ENCODE results near the gene PADI6. TPM values are rescaled to one million over a fixed set of nuclear protein-coding genes. Genes with fewer than 3 reads are reported as not detected.

The PADI6 gene
- total RNA-seq, 4 donors from 2014 or later = not detected

DNA sequence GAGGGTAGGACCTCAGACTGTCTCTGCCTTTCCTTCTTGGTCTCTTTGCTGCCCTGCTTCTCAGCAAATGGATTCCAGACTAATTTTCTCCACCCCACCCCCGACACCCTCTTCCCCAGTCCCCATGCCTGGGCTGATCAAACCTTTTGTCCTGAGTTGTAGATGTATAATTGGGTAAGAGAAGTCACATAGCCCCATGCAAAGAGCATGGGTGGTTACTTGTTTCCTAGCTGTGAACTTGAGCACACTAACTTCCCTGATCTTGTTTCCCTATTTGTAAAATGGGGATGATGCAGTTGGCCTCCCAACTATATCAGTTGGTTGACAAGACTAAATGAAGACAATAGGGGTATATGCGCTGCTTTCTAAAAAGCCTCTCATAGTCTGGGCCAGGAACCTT, 9.2 kb downstream of the PADI6 start:
- WGBS, 2 donors = 46 to 88% methylated on average over 2 of the region's 2 CpGs
- TF ChIP-seq POLR2A (IDR thresholded peaks at IDR 0.05) = no peak
- H3K4me3 ChIP-seq (ENCODE audit: low read depth, poor library complexity, severe bottlenecking) = no peak overlapping the region
- intact Hi-C loops (cut with DNase I; ENCODE audit: low total_unique reads) = no loop called here
- DNase-seq (ENCODE audit: low spot score in 2 of 2) = no peak

DNA sequence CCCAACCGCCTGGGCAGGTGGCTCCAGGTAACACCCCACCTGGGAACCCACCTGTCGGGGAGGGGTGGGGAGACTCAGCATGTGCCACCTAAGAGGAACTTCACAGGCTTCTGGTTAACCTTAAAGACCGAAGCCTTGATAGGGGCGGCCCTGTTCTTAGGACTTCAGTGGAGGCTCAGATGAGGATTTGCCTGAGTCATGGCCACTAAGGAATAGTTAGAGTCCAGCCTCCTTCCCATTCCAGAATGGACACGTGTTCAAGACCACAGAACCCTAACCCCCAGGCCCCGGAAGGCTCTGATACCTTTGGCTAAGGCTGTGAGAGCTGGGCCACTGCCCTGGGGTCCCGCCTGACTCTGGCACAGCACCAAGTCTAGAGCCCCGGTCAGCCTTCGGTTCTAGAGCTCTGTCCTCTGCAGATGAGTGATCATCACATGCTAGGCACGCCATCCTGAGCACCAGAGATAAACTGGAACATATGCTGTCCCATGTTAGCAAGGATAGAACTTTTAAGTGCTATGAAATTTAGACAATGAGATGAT, 20.3 kb downstream of the PADI6 start:
- H3K4me3 ChIP-seq (ENCODE audit: low read depth, poor library complexity, severe bottlenecking) = no peak overlapping the region
- no peak for TF ChIP-seq POLR2A (IDR thresholded peaks at IDR 0.05)
- TF ChIP-seq, protein P1, sequence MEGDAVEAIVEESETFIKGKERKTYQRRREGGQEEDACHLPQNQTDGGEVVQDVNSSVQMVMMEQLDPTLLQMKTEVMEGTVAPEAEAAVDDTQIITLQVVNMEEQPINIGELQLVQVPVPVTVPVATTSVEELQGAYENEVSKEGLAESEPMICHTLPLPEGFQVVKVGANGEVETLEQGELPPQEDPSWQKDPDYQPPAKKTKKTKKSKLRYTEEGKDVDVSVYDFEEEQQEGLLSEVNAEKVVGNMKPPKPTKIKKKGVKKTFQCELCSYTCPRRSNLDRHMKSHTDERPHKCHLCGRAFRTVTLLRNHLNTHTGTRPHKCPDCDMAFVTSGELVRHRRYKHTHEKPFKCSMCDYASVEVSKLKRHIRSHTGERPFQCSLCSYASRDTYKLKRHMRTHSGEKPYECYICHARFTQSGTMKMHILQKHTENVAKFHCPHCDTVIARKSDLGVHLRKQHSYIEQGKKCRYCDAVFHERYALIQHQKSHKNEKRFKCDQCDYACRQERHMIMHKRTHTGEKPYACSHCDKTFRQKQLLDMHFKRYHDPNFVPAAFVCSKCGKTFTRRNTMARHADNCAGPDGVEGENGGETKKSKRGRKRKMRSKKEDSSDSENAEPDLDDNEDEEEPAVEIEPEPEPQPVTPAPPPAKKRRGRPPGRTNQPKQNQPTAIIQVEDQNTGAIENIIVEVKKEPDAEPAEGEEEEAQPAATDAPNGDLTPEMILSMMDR (IDR thresholded peaks at IDR 0.05) = no peak
- DNase-seq (ENCODE audit: low spot score in 2 of 2) = no peak
- intact Hi-C loops (cut with DNase I; ENCODE audit: low total_unique reads) = no loop called here
- 53 to 63% methylated on average over 9 to 10 of the region's 10 CpGs for WGBS, 2 donors

DNA sequence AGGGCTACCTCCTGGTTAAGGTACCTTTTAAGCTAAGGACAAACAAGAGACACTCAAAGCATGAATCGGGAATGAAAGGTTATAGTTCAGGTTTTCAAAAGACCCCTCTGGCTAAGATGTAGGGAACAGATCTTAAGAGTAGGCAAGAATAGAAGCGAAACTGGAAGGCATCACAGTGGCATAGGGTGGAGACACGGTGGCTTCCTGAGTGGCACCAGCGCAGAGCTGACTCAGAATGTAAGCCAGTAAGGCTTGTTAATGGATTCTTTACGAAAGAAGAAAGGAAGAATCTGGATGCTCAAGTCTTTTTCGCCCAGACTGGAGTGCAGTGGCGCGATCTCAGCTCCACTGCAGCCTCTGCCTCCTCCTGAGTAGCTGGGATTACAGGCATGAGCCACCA, 21.2 kb downstream of the PADI6 start:
- DNase-seq (ENCODE audit: low spot score in 2 of 2) = no peak
- TF ChIP-seq, protein P1 (IDR thresholded peaks at IDR 0.05) = no peak
- TF ChIP-seq POLR2A (IDR thresholded peaks at IDR 0.05) = no peak
- intact Hi-C loops (cut with DNase I; ENCODE audit: low total_unique reads) = no loop called here
- WGBS, 2 donors = 62 to 63% methylated on average over 8 of the region's 8 CpGs
- H3K4me3 ChIP-seq (ENCODE audit: low read depth, poor library complexity, severe bottlenecking) = no peak overlapping the region

DNA sequence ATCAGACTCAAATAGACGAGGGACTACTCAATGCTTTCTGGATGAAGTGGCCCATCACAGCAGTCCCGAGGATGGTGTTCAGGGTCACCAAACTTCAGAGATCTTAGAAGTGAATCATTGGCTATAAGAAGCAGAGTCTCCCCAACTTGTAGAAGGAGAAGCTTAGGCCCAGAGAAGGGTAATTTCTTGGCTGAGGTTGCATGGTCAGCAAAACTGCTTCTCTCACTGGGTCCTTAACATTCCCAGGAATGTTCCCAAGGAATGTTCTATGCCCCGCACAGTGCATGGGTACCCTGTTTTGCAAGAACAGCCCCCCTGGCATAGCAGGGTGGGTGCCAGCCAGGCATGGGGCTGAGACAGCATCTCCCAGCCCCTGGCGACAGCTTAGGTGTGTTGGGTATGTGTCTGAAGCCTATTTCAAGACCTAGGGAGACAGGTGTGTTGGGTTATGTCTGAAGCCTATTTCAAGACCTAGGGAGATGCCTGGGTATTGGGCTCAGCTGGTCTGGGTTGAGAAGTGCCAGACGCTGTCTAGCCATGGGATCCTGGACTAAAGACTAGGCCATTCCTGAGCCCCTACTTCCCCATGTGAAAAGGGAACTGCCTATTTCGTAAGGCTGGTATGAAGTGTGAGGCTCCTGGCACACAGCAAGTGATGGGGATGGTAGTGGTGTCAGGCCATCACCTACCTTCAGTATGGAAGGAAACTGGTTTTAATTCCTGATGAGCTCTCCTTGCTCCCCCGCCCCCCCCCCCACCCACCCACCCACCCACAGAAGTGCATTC, 26.1 kb downstream of the PADI6 start:
- H3K4me3 ChIP-seq (ENCODE audit: low read depth, poor library complexity, severe bottlenecking) = no peak overlapping the region
- no peak for TF ChIP-seq POLR2A (IDR thresholded peaks at IDR 0.05)
- TF ChIP-seq, protein P1 (IDR thresholded peaks at IDR 0.05) = no peak
- DNase-seq (ENCODE audit: low spot score in 2 of 2) = no peak
- WGBS, 2 donors = 85 to 87% methylated on average over 5 of the region's 7 CpGs
- intact Hi-C loops (cut with DNase I; ENCODE audit: low total_unique reads) = no loop called here

DNA sequence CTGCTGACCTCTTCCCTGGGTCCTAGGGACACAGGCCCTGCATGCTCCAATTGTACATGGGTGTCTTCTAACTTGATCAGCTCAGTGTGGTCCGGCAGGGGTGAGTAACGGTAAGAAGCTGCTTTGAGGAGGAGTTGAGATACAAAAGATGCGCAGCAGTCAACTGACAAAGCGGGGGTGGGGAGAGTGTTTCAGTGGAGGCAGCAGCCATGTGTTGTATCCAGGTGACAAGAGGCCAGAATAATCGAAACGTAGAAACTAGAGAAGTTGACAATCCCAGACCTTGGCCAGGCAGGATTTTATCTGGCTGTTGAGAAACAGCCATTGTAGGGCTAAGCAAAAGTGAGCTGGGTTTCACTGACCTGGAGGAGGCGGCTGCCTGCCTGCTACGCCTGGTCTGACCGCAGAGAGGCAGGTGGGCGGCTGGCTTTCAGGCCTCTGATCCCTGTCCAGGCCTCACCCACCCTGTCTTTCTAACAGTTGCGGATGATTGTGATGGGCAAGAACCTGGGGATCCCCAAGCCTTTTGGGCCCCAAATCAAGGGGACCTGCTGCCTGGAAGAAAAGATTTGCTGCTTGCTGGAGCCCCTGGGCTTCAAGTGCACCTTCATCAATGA, 28.8 kb downstream of the PADI6 start:
- 83 to 87% methylated on average over 10 to 11 of the region's 11 CpGs for WGBS, 2 donors
- TF ChIP-seq, protein P1 (IDR thresholded peaks at IDR 0.05) = no peak
- TF ChIP-seq POLR2A (IDR thresholded peaks at IDR 0.05) = no peak
- intact Hi-C loops (cut with DNase I; ENCODE audit: low total_unique reads) = no loop called here
- no peak for DNase-seq (ENCODE audit: low spot score in 2 of 2)
- H3K4me3 ChIP-seq (ENCODE audit: low read depth, poor library complexity, severe bottlenecking) = no peak overlapping the region

DNA sequence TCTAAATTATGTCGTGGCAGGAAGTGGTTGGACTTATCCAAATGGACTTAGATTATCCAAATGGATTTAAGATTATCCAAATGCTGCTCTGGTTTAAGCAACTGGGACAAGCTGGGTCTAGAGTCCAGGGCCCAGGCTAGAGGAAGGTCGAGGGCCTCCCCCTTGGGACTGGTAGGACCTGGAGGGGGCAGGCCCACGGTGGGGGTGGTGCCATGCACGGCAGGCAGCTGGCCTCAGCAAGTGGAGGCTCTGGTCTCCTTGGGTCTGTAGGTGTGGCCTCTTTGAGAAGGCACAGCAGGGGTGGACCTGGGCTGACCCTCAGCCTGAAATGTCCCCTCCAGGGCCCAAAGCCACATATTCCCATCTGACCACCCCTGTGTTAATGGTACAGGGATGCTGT, 29.8 kb downstream of the PADI6 start:
- DNase-seq (ENCODE audit: low spot score in 2 of 2) = no peak
- WGBS, 2 donors = 63 to 66% methylated on average over 4 of the region's 4 CpGs
- intact Hi-C loops (cut with DNase I; ENCODE audit: low total_unique reads) = no loop called here
- TF ChIP-seq, protein P1 (IDR thresholded peaks at IDR 0.05) = no peak
- no peak for TF ChIP-seq POLR2A (IDR thresholded peaks at IDR 0.05)
- no peak overlapping the region for H3K4me3 ChIP-seq (ENCODE audit: low read depth, poor library complexity, severe bottlenecking)
